Urothelium cell line (cell line): ENCODE measurements around the gene DLK2.
"Not testable (repeated sequence)": the region's sequence is repeated elsewhere in the genome, so short reads cannot be mapped to it uniquely, and the experiment has no call there.

ENCODE experiments used
- DNase-seq: peaks from one replicate; pipeline ENCODE4 v3.0.0; 2011; ENCODE audit warnings: low spot score, mixed read lengths
- FAIRE-seq: peaks from 2 replicates; lab custom pipeline; 2011; peaks lifted over from hg19 to GRCh38; lab: Jason Lieb, UNC

DLK2 gene, protein sequence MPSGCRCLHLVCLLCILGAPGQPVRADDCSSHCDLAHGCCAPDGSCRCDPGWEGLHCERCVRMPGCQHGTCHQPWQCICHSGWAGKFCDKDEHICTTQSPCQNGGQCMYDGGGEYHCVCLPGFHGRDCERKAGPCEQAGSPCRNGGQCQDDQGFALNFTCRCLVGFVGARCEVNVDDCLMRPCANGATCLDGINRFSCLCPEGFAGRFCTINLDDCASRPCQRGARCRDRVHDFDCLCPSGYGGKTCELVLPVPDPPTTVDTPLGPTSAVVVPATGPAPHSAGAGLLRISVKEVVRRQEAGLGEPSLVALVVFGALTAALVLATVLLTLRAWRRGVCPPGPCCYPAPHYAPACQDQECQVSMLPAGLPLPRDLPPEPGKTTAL

DNA sequence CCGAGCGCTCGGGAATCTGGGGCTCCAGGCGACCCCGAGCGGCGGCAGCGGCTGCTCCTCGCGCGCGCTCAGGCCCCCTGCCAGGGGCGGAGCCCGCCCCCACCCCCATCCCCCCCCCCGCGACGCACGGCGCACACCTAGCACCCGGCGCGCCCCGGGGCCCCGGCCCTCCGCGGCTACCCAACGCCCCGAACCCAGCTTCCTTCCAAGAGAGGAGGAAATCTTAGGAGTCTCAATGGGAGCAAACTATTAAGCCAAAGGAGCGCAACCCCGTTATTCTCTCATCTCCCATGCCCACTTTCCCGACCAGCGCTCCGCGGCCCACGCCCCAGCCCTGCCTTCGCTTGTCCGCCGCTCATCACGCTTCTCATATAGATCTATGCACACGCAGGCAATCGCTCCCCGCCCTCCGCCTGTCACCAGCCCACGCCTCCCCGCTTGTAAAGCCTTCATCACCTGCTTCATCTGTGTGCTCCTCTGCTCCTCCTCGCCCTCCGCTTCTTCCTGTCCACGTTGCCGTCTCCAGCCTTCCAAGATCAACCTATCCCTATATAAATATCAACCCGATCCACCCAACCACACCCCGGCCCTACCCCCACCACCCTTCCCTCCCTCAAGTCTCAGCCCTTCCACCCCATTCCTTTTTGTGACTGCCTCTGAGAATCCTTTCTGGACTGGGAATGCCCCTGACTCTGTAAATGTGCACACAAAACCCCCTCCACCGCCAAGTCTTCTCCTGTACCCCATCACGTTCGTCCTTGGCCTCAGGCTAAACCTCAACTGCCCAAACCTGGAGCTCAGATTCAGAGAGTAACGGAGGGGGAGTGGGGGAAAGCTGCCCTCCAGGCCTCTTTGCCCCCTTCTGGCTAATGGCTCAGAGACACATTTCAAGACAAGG lies at the start of gene DLK2:
TSS of gene DLK2 (minus strand) at position 18 of the 898 bp plus-strand sequence. CDS start 723 bp downstream, outside the sequence.
- FAIRE-seq (no peak), DNase-seq (peak; percentile 34)

DNA sequence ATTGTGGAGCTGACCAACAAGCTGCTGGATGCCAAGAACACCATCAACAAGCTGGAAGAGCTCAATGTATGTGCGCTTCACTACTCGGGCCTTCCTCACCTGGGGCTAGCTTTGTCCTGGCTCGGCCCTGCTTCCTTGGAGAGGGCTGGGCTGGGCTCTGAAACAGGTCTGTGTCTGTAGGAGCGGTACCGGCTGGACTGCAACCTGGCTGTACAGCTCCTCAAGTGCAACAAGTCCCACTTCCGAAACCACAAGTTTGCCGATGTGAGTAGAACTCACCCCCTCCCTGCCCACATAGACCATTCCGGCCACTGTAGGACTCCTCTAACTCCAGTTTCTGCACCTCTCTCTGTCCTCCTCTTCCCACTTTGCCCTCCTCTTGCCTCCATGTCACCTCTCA lies 48.1 kb upstream of the DLK2 start:
- DNase-seq (no peak), FAIRE-seq (no peak)

DNA sequence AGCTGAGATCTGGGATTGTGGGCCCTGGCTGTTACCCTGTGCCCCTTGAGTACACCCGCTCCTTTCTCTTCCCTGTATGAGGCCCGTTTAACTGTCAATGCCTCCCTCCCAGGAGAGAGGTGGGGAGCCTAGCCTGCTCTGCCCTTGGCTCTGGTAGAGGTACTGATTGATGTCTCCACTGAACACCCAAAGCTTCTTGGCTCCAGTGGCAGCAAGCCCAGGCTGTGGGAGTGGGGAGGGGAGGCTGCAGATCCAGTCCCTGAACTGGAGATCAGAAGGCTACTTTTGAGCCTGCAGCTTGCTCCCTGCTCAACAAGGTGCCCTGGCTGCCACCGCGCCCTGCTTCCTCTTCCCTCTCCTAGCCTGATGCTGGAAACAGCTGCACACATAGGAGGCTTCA lies 47.3 kb upstream of the DLK2 start:
- FAIRE-seq (no peak), DNase-seq (no peak)

DNA sequence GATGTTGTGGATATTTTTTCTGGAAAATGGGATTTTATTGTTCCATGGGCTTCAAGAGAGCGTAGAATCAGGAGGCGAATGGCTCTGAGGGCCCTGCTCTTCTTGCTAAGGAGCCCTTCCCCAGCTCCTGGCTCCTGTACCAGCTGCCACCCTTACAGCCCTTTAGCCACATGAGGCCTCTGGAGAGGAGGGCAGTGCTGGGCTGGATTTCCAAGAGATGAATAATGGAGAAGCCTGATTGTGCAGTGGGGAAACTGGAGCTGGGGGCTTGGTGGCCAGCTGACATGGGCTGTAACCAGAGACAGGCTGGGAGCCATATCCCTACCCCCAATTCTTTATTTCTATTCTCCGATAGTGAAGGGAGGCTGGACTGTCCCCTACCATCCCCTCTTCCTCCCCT lies 45.6 kb upstream of the DLK2 start:
- DNase-seq (no peak), FAIRE-seq (no peak)

DNA sequence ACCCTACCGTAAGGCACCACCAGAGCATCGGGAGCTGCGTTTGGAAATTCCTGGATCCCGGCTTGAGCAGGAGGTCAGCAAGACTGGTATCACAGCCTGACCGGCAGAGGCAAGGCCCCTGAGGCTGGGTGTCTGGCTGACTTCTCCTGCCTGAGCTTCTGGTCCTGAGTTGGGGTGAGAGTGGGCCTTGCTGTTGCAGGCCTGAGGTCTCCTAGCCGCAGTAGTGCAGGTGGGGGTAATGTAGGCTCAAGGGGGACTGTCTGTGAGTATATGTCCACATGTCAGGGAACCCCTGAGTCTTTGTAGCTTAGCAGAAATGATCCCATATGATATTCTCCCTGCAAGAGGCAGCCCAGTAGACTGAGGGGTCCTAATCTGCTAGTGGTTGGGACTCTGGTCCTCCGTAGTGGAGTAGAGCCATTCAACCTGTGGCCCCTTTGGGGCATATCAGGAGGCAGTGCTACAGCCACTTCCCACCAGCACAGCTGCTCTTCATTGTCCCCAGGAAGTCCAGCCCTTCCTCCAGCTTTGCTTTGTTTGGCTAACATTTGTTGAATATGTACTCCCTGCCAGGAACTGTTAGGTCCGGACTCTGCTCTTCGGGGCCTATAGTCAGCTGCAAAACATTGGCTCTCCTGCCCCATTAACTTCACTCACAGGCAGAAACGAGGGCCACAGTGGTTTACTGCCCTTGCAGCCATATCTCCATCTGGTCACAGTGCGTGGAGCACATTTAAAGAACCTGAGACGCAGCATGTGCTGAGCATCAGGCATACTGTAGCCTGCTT lies 43.9 kb upstream of the DLK2 start:
- no peak for DNase-seq
- FAIRE-seq = no peak

DNA sequence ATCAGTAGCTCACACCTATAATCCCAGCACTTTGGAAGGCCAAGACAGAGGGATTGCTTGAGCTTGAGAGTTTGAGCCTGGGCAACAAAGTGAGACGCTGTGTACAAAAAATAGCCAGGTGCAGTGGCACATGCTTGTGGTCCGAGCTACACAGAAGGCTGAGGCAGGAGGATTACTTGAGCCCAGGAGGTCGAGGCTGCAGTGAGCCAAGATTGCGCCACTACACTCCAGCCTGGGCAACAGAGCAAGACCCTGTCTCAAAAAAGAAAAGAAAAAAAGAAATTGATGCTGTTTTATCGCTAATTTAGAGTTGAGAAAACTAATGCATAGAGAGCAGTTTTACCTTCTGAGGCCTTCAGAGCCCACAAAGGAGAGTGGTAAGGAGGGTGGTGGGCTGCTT lies 42.9 kb upstream of the DLK2 start:
- FAIRE-seq, DNase-seq: not testable (repeated sequence)

DNA sequence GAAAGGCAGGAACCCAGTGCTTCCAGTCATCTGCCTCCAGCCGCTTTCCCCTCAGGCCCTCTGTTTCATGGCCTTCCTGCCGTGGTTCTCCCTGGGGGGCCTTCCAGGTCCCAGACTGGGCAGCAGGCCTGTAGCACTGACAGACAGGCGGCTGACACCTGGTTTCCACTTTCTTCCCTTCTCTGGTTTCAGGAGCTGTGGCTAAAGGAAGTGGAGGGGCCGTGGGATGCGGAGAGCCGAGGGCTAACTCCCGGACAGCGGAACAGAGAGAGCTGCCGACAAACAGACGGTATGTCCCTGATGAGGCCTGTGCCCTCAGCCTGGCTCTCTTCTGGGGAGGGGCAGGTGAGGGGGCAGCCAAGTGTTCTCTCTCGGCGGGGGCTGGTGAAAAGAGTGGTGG lies 42.3 kb upstream of the DLK2 start:
- DNase-seq (no peak), FAIRE-seq (no peak)

DNA sequence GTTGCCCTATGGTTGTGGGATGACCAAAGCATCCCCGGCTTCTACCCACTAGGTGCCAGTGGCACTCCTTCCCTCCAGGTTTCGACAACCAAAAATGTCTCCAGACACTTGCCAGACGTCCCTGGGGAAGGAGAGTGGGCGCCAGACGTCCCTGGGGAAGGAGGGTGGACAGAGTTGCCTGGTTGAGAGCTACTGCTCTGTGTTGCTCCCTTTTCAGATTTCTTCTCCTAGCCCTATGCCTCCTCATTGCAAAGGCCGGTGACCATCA lies 41.7 kb upstream of the DLK2 start:
- DNase-seq (no peak), FAIRE-seq (no peak)

DNA sequence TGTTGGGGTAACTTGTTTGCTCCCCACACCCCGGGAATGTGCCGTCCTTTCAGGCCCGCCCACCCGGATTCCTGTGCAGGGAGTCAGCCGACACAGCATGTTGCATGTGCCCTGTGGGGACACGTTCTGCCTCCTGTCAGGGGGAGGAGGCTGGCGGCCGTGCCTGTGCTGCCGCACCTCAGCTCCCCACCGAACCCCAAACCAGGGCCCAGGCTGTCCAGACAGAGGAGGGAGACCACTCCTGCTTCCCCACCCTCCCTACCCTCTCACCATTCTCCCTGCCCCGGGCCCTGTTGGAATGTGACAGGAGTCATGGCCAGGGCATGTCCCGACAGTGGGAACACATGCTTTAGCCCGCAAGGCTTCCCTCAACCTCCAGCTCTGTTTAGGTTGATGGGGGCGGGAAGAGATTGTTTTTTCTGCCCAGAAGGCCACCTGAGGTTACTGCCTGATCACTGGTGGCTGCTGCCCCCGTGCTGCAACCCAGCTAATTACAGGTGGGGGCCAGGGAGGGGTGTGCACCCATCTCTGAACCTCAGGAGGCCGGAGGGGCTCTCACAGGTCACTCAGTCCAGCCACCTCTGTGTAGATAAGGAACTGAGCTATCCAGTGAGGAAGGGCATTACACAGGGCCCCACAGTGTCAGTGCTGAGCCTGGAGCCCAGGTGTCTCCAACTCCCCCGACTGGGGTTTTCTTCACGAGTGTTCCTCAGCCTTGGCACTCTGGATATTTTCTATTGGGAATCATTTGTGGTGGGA lies 41.2 kb upstream of the DLK2 start:
- DNase-seq (peak; percentile 76), FAIRE-seq (no peak)

DNA sequence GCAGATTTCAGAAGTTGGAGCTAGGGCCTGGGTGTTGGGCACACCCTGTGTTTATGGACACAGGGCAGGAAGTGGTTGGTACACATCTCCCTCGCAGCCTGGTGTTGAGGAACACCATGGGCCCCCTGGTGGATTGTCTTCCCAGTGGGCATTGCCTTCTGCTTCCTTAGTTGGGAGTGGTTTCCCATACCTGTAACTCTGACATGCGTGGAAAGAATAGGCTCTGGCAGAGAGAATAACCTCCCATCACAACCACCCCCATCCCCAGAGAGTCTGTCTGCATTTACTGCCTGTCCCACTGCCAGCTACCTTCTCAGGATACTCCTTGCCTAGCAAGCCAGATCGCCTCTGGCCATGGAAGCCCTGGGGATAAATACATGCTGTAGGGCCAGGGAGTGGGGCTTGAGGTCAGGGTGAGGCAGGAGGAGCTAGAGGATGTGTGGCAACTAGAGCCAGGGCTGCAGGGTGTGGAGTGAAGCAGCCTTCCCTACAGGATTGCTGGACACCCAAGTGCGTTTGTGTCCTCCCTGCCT lies 40.1 kb upstream of the DLK2 start:
- FAIRE-seq (no peak), DNase-seq (peak; percentile 48)

DNA sequence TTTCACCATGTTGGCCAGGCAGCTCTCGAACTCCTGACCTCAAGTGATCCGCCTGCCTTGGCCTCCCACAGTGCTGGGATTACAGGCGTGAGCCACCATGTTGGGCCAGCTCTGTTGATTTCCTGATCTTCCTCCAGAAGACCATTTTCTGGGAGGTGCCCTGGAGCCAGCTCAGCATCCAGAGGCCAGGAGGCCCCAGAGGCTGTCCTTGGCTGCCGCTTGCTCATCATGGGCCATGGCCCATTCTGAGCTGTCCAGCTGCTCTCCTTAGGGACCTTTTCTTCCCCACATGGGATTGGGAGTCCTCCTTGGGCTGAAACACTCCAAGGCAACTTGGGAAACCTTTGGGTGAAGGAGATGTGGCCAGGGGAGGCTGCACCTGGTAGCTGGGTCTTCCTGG lies 39.4 kb upstream of the DLK2 start:
- DNase-seq (no peak), FAIRE-seq (no peak)

DNA sequence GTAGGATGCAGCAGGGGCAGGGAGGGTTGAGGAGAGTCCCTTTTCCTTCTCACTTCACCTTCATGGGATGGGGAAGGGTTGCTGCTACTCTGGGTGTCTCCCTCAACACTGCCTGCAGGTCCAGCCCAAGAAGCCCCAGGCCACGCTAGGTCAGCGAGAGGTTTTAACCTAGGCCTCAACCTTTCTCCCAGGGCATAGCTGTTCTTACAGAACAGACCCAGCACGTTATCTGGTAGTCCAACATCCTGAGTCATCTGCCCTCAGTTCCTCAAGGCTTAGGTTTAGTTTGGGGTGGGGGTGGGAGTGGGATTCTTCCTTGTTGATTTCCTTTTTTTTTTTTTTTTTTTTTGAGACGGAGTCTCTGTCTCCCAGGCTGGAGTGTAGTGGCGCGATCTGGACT lies 39.0 kb upstream of the DLK2 start:
- no peak for FAIRE-seq
- DNase-seq = no peak

DNA sequence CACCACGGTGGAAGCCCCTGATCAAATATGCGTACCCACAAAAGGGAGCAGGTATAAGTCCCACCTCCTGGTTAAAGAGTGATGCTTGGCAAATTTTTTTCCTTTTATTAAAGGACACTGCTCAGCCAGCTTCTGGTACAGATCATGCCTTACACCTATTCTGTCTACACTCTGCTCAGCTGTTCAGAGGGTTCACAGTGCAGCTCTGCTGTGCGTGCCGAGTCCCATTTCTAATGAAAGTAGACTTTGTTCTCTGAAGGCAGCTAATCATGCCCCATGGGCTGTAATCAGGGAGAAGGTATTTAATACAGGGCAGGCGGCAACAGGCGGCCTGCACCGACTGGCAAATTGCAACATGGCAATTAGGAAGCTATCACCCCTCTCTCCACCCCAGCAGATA lies 38.5 kb upstream of the DLK2 start:
- DNase-seq = no peak

DNA sequence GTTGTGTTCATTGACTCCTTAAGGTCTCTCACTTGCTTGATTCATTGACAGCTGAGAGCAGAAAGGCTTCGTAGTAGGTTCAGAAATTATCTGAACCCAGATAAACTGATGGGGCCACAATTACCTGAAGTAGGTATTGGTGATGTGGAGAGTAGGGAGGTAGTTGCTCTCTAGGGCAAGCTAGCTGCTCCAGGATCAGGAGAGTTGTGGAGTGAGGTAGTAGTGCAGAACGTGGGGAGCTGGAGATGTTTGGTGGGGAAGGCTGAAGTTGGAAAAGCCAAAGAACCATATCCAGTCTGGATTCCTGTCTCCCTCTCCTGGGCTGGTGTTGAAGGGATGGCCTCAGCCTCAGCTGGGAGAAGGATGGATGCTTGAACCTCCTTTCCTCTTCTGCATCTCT lies 37.9 kb upstream of the DLK2 start:
- no peak for DNase-seq
- no peak for FAIRE-seq

More for the DNA sequence above, 38.5 kb upstream of the DLK2 start:
- no peak for FAIRE-seq

DNA sequence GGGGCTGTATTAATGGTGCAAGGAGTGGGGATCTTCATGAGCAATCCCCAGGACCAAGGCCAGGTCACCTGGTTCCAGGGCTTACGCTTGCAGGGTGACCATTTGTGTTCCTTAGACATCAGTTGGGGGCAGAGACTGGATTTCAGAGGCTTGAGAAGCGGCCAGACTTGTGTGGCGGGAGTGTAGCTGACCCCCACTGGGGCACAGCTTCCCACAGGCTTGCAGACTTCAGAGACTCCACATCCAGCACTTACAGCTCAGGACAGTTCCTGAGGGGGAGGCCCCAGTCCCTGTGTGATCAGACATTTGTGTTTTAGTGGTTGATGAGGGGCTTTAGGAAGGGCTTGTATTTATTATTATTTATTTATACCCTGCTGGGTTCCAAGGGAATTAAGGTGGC lies 37.3 kb upstream of the DLK2 start:
- no peak for FAIRE-seq
- no peak for DNase-seq

DNA sequence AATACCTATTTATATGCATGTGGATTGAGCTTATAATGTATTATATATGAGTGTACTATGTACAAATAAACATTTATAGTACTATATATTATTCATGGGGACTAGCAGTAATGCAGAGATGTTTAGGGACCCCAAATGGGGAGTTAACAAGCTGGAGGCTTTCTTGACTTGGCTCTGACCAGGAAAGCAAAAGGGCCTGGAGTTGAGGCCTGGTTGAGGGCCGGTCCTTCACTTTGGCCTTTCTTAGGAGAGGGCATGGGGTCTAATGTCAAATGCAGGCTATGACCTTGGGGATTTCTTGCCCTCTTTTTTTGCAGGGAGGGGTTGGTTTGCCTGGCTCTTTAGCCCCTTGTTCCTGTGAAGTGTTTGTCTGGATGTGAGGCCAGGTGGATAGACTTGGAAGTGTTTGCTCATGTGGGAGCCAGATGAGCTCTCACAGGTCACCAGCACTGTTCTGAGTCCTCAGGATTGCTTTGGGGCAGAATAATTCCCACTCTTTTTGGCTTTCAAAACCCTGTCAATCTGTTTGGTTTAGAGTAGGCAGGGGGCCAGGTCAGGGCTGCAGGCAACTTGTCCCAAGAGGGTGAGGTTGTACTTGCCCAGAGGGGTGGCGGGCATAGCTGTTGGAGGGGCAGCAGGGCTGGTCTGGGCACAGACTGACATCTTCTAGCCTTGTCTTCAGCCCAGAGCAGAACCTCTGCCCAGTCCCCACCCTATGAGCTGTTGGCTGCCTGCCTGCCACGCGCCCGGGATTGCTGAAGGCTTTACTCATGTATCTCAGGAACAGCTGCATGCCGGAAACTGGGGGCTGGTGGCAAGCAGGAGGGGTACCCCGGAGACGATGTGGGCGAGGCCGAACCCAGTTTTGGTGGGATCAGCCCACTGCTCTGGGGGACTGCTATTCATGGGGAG lies 36.7 kb upstream of the DLK2 start:
- FAIRE-seq = no peak
- peak; percentile 63 for DNase-seq

DNA sequence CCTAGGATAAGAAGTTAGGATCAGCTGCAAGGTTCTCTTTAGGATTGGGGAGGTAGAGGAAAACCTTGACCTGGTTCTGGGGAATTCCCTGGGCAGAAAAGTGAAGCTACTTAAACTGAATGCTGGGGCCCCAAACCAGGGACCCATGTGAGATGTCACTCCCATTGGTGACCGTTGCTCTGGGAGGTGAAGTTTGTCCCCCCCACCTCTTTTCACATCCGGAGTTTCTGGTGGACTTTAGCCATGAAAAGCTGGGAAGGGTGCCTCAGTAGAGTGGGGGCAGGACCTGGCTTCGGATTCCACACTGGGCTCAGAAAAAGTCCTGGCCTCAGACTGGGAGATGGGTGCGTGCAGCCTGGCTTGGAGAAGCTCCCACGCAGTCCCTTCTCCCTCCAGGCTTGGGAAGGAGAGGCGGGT lies 35.2 kb upstream of the DLK2 start:
- DNase-seq = no peak
- FAIRE-seq = no peak

DNA sequence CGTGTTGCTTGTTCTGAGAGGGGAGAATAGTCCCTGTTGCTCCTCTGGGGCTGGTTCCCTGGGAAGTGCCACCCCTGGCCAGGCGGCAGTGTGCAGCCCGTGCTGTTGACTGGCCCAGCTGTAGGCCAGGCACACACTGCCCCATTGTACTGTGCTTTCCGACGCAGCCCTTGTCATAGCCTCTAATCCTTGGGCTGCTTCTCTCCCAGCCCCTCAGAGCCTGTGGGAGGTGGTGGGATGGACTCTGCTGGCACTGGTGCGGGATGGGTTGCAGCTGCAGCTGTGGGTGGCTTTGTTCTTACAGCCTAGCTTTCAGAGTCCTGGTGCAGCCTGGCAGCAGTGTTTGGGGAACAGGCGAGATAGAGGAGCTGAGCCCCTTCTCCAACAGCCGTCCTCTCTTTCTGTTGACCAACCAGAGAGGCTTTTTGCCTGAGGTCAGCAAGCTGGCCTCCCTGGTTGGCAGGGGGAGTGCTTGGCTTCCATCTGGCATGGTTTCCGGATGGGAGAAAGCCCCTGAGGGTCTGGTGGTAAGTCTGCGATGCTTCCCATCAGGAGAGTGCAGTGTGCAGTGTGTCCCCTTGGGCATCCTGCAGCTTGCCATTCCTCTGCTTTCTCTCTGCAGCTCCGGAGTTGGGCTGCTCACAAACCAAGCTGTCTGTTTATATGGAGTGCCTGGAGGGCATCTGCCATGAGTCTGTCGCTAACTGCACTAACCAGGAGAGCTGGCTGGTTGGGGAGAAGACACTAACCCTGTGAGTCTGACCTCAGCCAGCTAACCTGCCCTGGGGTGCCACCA lies 34.1 kb upstream of the DLK2 start:
- DNase-seq = no peak
- FAIRE-seq = no peak
